ENCODE results near the gene PRKCE.
A peak's percentile ranks its signal among the peaks of the same experiment; 100 is the strongest.

The PRKCE gene

GRCh38 chr2:46096260-46096659 lies 444.8 kb downstream of the PRKCE start:
- Histone ChIP-seq H3K27me3 (ENCODE audit: control insufficient read depth in 1 of 2, insufficient read depth in 2 of 2, low read length in 2 of 2) (no peaks in the 10 kb centered on the region), H3K4me1 (ENCODE audit: control insufficient read depth in 1 of 2, insufficient read depth in 2 of 2, low read length in 2 of 2) (no peaks in the 10 kb centered on the region), H3K4me3 (ENCODE audit: low read depth in 1 of 2, low read length in 2 of 2) (no peak overlapping the region), H3K36me3 (ENCODE audit: control insufficient read depth in 1 of 2, insufficient read depth in 2 of 2, low read length in 2 of 2) (no peaks in the 10 kb centered on the region), H3K9me3 (ENCODE audit: control insufficient read depth in 1 of 2, low read length in 2 of 2) (peaks cover 0 to 4% of the 10 kb centered on the region in 2 donors), H3K27ac (ENCODE audit: low read depth, low read length) (no peak overlapping the region), H3K9ac (ENCODE audit: low read depth in 1 of 2, low read length in 2 of 2) (no peak overlapping the region)

- H3K27me3 ChIP-seq (ENCODE audit: control insufficient read depth in 1 of 2, insufficient read depth in 2 of 2, low read length in 2 of 2) = no peaks in the 10 kb centered on the region
- no peaks in the 10 kb centered on the region for H3K36me3 ChIP-seq (ENCODE audit: control insufficient read depth in 1 of 2, insufficient read depth in 2 of 2, low read length in 2 of 2)
- no peaks in the 10 kb centered on the region for H3K4me1 ChIP-seq (ENCODE audit: control insufficient read depth in 1 of 2, insufficient read depth in 2 of 2, low read length in 2 of 2)
- peaks cover 0 to 4% of the 10 kb centered on the region in 2 donors for H3K9me3 ChIP-seq (ENCODE audit: control insufficient read depth in 1 of 2, low read length in 2 of 2)
- H3K4me3 ChIP-seq (ENCODE audit: low read depth in 1 of 2, low read length in 2 of 2) = no peak overlapping the region
- H3K27ac ChIP-seq (ENCODE audit: low read depth, low read length) = peak overlapping the region; percentile 53
- no peak overlapping the region for H3K9ac ChIP-seq (ENCODE audit: low read depth in 1 of 2, low read length in 2 of 2)
Observed at GRCh38 chr2:46097714-46098480, 446.4 kb downstream of the PRKCE start.

- H3K27me3 ChIP-seq (ENCODE audit: control insufficient read depth in 1 of 2, insufficient read depth in 2 of 2, low read length in 2 of 2) = no peaks in the 10 kb centered on the region
- no peak overlapping the region for H3K27ac ChIP-seq (ENCODE audit: low read depth, low read length)
- no peaks in the 10 kb centered on the region for H3K4me1 ChIP-seq (ENCODE audit: control insufficient read depth in 1 of 2, insufficient read depth in 2 of 2, low read length in 2 of 2)
- H3K4me3 ChIP-seq (ENCODE audit: low read depth in 1 of 2, low read length in 2 of 2) = no peak overlapping the region
- H3K9me3 ChIP-seq (ENCODE audit: control insufficient read depth in 1 of 2, low read length in 2 of 2) = peaks cover under 1 to 8% of the 10 kb centered on the region in 2 donors
- no peak overlapping the region for H3K9ac ChIP-seq (ENCODE audit: low read depth in 1 of 2, low read length in 2 of 2)
- H3K36me3 ChIP-seq (ENCODE audit: control insufficient read depth in 1 of 2, insufficient read depth in 2 of 2, low read length in 2 of 2) = no peaks in the 10 kb centered on the region
Observed at GRCh38 chr2:46098621-46099062, 447.2 kb downstream of the PRKCE start.

- H3K9ac ChIP-seq (ENCODE audit: low read depth in 1 of 2, low read length in 2 of 2) = no peak overlapping the region
- peaks cover 13% of the 10 kb centered on the region in 2 donors for H3K9me3 ChIP-seq (ENCODE audit: control insufficient read depth in 1 of 2, low read length in 2 of 2)
- no peaks in the 10 kb centered on the region for H3K4me1 ChIP-seq (ENCODE audit: control insufficient read depth in 1 of 2, insufficient read depth in 2 of 2, low read length in 2 of 2)
- no peak overlapping the region for H3K4me3 ChIP-seq (ENCODE audit: low read depth in 1 of 2, low read length in 2 of 2)
- no peaks in the 10 kb centered on the region for H3K27me3 ChIP-seq (ENCODE audit: control insufficient read depth in 1 of 2, insufficient read depth in 2 of 2, low read length in 2 of 2)
- peaks cover 0 to 4% of the 10 kb centered on the region in 2 donors for H3K36me3 ChIP-seq (ENCODE audit: control insufficient read depth in 1 of 2, insufficient read depth in 2 of 2, low read length in 2 of 2)
- no peak overlapping the region for H3K27ac ChIP-seq (ENCODE audit: low read depth, low read length)
Observed at GRCh38 chr2:46101557-46102220, 450.2 kb downstream of the PRKCE start.

- peaks cover 0 to 4% of the 10 kb centered on the region in 2 donors for H3K36me3 ChIP-seq (ENCODE audit: control insufficient read depth in 1 of 2, insufficient read depth in 2 of 2, low read length in 2 of 2)
- no peaks in the 10 kb centered on the region for H3K4me1 ChIP-seq (ENCODE audit: control insufficient read depth in 1 of 2, insufficient read depth in 2 of 2, low read length in 2 of 2)
- no peak overlapping the region for H3K4me3 ChIP-seq (ENCODE audit: low read depth in 1 of 2, low read length in 2 of 2)
- H3K27ac ChIP-seq (ENCODE audit: low read depth, low read length) = no peak overlapping the region
- H3K9ac ChIP-seq (ENCODE audit: low read depth in 1 of 2, low read length in 2 of 2) = no peak overlapping the region
- H3K9me3 ChIP-seq (ENCODE audit: control insufficient read depth in 1 of 2, low read length in 2 of 2) = peaks cover 13% of the 10 kb centered on the region in 2 donors
- no peaks in the 10 kb centered on the region for H3K27me3 ChIP-seq (ENCODE audit: control insufficient read depth in 1 of 2, insufficient read depth in 2 of 2, low read length in 2 of 2)
Observed at GRCh38 chr2:46106690-46107089, 455.2 kb downstream of the PRKCE start.

- H3K4me1 ChIP-seq (ENCODE audit: control insufficient read depth in 1 of 2, insufficient read depth in 2 of 2, low read length in 2 of 2) = peaks cover 0 to 2% of the 10 kb centered on the region in 2 donors
Observed at GRCh38 chr2:46114996-46115395, 463.5 kb downstream of the PRKCE start.

GRCh38 chr2:46116150-46116549 lies 464.7 kb downstream of the PRKCE start:
- Histone ChIP-seq H3K9me3 (ENCODE audit: control insufficient read depth in 1 of 2, low read length in 2 of 2) (no peaks in the 10 kb centered on the region), H3K27ac (ENCODE audit: low read depth, low read length) (no peak overlapping the region), H3K4me3 (ENCODE audit: low read depth in 1 of 2, low read length in 2 of 2) (no peak overlapping the region), H3K36me3 (ENCODE audit: control insufficient read depth in 1 of 2, insufficient read depth in 2 of 2, low read length in 2 of 2) (no peaks in the 10 kb centered on the region), H3K4me1 (ENCODE audit: control insufficient read depth in 1 of 2, insufficient read depth in 2 of 2, low read length in 2 of 2) (peaks cover 10 to 11% of the 10 kb centered on the region in 2 donors), H3K9ac (ENCODE audit: low read depth in 1 of 2, low read length in 2 of 2) (no peak overlapping the region), H3K27me3 (ENCODE audit: control insufficient read depth in 1 of 2, insufficient read depth in 2 of 2, low read length in 2 of 2) (no peaks in the 10 kb centered on the region)

More at GRCh38 chr2:46114996-46115395, 463.5 kb downstream of the PRKCE start:
- H3K4me3 ChIP-seq (ENCODE audit: low read depth in 1 of 2, low read length in 2 of 2) = no peak overlapping the region
- no peak overlapping the region for H3K9ac ChIP-seq (ENCODE audit: low read depth in 1 of 2, low read length in 2 of 2)
- no peaks in the 10 kb centered on the region for H3K36me3 ChIP-seq (ENCODE audit: control insufficient read depth in 1 of 2, insufficient read depth in 2 of 2, low read length in 2 of 2)
- H3K9me3 ChIP-seq (ENCODE audit: control insufficient read depth in 1 of 2, low read length in 2 of 2) = no peaks in the 10 kb centered on the region
- H3K27ac ChIP-seq (ENCODE audit: low read depth, low read length) = no peak overlapping the region
- no peaks in the 10 kb centered on the region for H3K27me3 ChIP-seq (ENCODE audit: control insufficient read depth in 1 of 2, insufficient read depth in 2 of 2, low read length in 2 of 2)

- H3K9me3 ChIP-seq (ENCODE audit: control insufficient read depth in 1 of 2, low read length in 2 of 2) = no peaks in the 10 kb centered on the region
- peaks cover 14 to 16% of the 10 kb centered on the region in 2 donors for H3K4me1 ChIP-seq (ENCODE audit: control insufficient read depth in 1 of 2, insufficient read depth in 2 of 2, low read length in 2 of 2)
- H3K4me3 ChIP-seq (ENCODE audit: low read depth in 1 of 2, low read length in 2 of 2) = no peak overlapping the region
- no peak overlapping the region for H3K9ac ChIP-seq (ENCODE audit: low read depth in 1 of 2, low read length in 2 of 2)
- no peaks in the 10 kb centered on the region for H3K27me3 ChIP-seq (ENCODE audit: control insufficient read depth in 1 of 2, insufficient read depth in 2 of 2, low read length in 2 of 2)
- no peak overlapping the region for H3K27ac ChIP-seq (ENCODE audit: low read depth, low read length)
- no peaks in the 10 kb centered on the region for H3K36me3 ChIP-seq (ENCODE audit: control insufficient read depth in 1 of 2, insufficient read depth in 2 of 2, low read length in 2 of 2)
Observed at GRCh38 chr2:46116553-46116991, 465.1 kb downstream of the PRKCE start.

- no peak overlapping the region for H3K9ac ChIP-seq (ENCODE audit: low read depth in 1 of 2, low read length in 2 of 2)
Observed at GRCh38 chr2:46117379-46117778, 465.9 kb downstream of the PRKCE start.

GRCh38 chr2:46117994-46118393 lies 466.5 kb downstream of the PRKCE start:
- H3K9me3 ChIP-seq (ENCODE audit: control insufficient read depth in 1 of 2, low read length in 2 of 2) = no peaks in the 10 kb centered on the region
- no peaks in the 10 kb centered on the region for H3K27me3 ChIP-seq (ENCODE audit: control insufficient read depth in 1 of 2, insufficient read depth in 2 of 2, low read length in 2 of 2)
- H3K4me3 ChIP-seq (ENCODE audit: low read depth in 1 of 2, low read length in 2 of 2) = no peak overlapping the region
- H3K36me3 ChIP-seq (ENCODE audit: control insufficient read depth in 1 of 2, insufficient read depth in 2 of 2, low read length in 2 of 2) = no peaks in the 10 kb centered on the region
- no peak overlapping the region for H3K9ac ChIP-seq (ENCODE audit: low read depth in 1 of 2, low read length in 2 of 2)
- H3K27ac ChIP-seq (ENCODE audit: low read depth, low read length) = no peak overlapping the region
- H3K4me1 ChIP-seq (ENCODE audit: control insufficient read depth in 1 of 2, insufficient read depth in 2 of 2, low read length in 2 of 2) = peaks cover 15 to 19% of the 10 kb centered on the region in 2 donors

More at GRCh38 chr2:46117379-46117778, 465.9 kb downstream of the PRKCE start:
- H3K4me1 ChIP-seq (ENCODE audit: control insufficient read depth in 1 of 2, insufficient read depth in 2 of 2, low read length in 2 of 2) = peaks cover 15 to 17% of the 10 kb centered on the region in 2 donors
- H3K36me3 ChIP-seq (ENCODE audit: control insufficient read depth in 1 of 2, insufficient read depth in 2 of 2, low read length in 2 of 2) = no peaks in the 10 kb centered on the region
- H3K27ac ChIP-seq (ENCODE audit: low read depth, low read length) = no peak overlapping the region
- no peaks in the 10 kb centered on the region for H3K9me3 ChIP-seq (ENCODE audit: control insufficient read depth in 1 of 2, low read length in 2 of 2)
- H3K4me3 ChIP-seq (ENCODE audit: low read depth in 1 of 2, low read length in 2 of 2) = no peak overlapping the region
- no peaks in the 10 kb centered on the region for H3K27me3 ChIP-seq (ENCODE audit: control insufficient read depth in 1 of 2, insufficient read depth in 2 of 2, low read length in 2 of 2)
